ENCODE measurements around the gene PPP2R5A. TPM values are rescaled to one million over a fixed set of nuclear protein-coding genes. Genes with fewer than 3 reads are reported as not detected.

PPP2R5A gene
- total RNA-seq, 1 experiment from 2014 or later: 22.0 TPM

DNA sequence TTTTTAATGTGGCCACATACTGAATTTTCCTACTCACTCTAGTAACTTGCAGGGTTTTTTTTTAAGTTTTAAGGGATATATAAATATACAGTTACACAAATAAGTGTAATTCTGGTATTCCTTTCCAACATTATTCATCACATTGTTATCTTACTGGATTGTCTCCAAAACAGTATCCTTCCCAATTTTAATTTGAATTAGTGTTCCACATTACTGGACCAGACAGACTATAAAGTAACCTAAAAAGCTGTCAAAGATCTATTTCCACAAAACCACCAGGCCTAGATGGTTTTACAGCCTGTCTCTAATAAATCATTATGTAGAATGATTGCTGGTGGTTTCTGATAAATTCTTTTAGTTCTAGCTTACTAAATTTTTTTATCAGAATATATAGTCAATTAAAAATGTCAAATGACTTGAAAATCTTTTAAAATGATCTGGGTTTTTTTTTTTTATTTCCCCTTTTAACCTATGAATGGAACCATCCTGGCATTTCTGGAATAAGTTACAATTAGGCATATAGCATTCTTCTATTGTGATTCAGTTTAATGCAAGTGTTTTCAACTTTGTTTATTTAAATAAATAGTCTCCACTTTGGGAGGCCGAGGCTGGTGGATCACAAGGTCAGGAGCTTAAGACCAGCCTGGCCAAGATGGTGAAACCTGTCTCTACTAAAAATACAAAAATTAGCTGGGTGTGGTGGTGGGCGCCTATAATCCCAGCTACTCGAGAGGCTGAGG, 70.2 kb downstream of the PPP2R5A start:
- Histone ChIP-seq H3K4me1 (ENCODE audit: insufficient read depth, low read length) (no peaks in the 10 kb centered on the region), H3K9me3 (ENCODE audit: control insufficient read depth, low read depth, low read length) (no peaks in the 10 kb centered on the region), H3K79me1 (ENCODE audit: insufficient read depth, low read depth, low read length, poor library complexity, severe bottlenecking) (no peaks in the 10 kb centered on the region), H3K4ac (ENCODE audit: low read depth, low read length) (no peak overlapping the region), H2BK20ac (ENCODE audit: low read depth, low read length, poor library complexity, severe bottlenecking) (no peak overlapping the region), H2AFZ (ENCODE audit: low read length) (no peak overlapping the region), H2BK120ac (ENCODE audit: low read depth, low read length, poor library complexity, severe bottlenecking) (no peak overlapping the region), H3K27me3 (ENCODE audit: insufficient read depth, low read length) (no peaks in the 10 kb centered on the region), H3T11ph (ENCODE audit: low read length) (no peak overlapping the region), H3K4me2 (ENCODE audit: insufficient read depth, insufficient read length, low read length) (no peak overlapping the region), H3K18ac (ENCODE audit: insufficient read length, low read depth, low read length) (no peak overlapping the region), H4K8ac (replicated peaks; ENCODE audit: insufficient read length, low read depth, low read length) (no peak overlapping the region), H3K14ac (ENCODE audit: insufficient read depth, low read length) (no peak overlapping the region), H4K20me1 (ENCODE audit: control insufficient read depth, insufficient read depth, insufficient read length) (no peaks in the 10 kb centered on the region), H3K56ac (ENCODE audit: insufficient read length, low read depth, low read length) (no peak overlapping the region), H3K79me2 (ENCODE audit: insufficient read depth, low read length) (no peaks in the 10 kb centered on the region), H3K23me2 (ENCODE audit: insufficient read length, low read depth, low read length, poor library complexity, severe bottlenecking) (no peaks in the 10 kb centered on the region), H3K27ac (ENCODE audit: insufficient read length, low read depth, low read length) (no peak overlapping the region), H3K9ac (ENCODE audit: extremely low read depth, insufficient read length, low read length) (no peak overlapping the region), H4K91ac (ENCODE audit: insufficient read length, low read depth, low read length) (no peak overlapping the region), H3K23ac (ENCODE audit: insufficient read length, low read depth, low read length) (no peak overlapping the region), H2BK12ac (ENCODE audit: insufficient read length, low read depth, low read length) (no peak overlapping the region), H4K5ac (ENCODE audit: insufficient read length, low read depth, low read length) (no peak overlapping the region), H2BK5ac (ENCODE audit: insufficient read length, low read length) (no peak overlapping the region), H2BK15ac (ENCODE audit: low read depth, low read length) (no peak overlapping the region), H2AK5ac (ENCODE audit: insufficient read length, low read length) (no peak overlapping the region)
- no peak for DNase-seq
- H3K27me3 Mint-ChIP-seq (ENCODE audit: low read depth): no peaks in the 10 kb centered on the region
- H3K27ac Mint-ChIP-seq: no peak overlapping the region
- H3K9me3 Mint-ChIP-seq: no peaks in the 10 kb centered on the region
- peaks cover 16 to 52% (median 42%) of the 10 kb centered on the region in 3 experiments; a peak in 6 of 7 replicates for H3K36me3 Mint-ChIP-seq (ENCODE audit: insufficient read depth in 1 of 3, low read depth in 3 of 3)
- H3K4me1 Mint-ChIP-seq: no peaks in the 10 kb centered on the region
- TF ChIP-seq, protein P1, sequence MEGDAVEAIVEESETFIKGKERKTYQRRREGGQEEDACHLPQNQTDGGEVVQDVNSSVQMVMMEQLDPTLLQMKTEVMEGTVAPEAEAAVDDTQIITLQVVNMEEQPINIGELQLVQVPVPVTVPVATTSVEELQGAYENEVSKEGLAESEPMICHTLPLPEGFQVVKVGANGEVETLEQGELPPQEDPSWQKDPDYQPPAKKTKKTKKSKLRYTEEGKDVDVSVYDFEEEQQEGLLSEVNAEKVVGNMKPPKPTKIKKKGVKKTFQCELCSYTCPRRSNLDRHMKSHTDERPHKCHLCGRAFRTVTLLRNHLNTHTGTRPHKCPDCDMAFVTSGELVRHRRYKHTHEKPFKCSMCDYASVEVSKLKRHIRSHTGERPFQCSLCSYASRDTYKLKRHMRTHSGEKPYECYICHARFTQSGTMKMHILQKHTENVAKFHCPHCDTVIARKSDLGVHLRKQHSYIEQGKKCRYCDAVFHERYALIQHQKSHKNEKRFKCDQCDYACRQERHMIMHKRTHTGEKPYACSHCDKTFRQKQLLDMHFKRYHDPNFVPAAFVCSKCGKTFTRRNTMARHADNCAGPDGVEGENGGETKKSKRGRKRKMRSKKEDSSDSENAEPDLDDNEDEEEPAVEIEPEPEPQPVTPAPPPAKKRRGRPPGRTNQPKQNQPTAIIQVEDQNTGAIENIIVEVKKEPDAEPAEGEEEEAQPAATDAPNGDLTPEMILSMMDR (conservative IDR thresholded peaks at IDR 0.05): no peak
- H3K4me3 Mint-ChIP-seq: no peak overlapping the region
- WGBS (ENCODE audit: extremely low coverage, insufficient read length, low lambda C conversion rate): no CpG with 5 or more reads among the region's 3 CpGs
